Activated naive CD4-positive, alpha-beta T cell treated with anti-CD3 and anti-CD28 coated beads, Interleukin-2, amount 50 U/mL, for 72 hours (primary cell): Measurements from ENCODE around the gene SLC25A22. TPM values are rescaled to one million over a fixed set of nuclear protein-coding genes. Genes with fewer than 3 reads are reported as not detected.
A peak's percentile ranks its signal among the peaks of the same experiment; 100 is the strongest.

ENCODE experiments used
- ATAC-seq, 2 donors: fragments of 150-1000 bp; cut with Tn5 transposase; 2 replicates each; pipeline ENCODE4 v1.10.0; 2021; ENCODE audit warnings: mild to moderate bottlenecking in 2 of 2, moderate library complexity in 2 of 2
- DNase-seq, 2 donors: peaks; one replicate each; pipeline ENCODE4 v3.0.0; 2021 to 2022; ENCODE audit warnings: low spot score in 2 of 2
- H3K27ac Mint-ChIP-seq, 2 donors: one replicate each; pipeline ENCODE4 v1.8.0; 2022; ENCODE audit warnings: mild to moderate bottlenecking in 2 of 2, mixed read lengths in 2 of 2
- H3K36me3 Mint-ChIP-seq, 2 donors: one replicate each; pipeline ENCODE4 v1.8.0; 2022; ENCODE audit warnings: mixed read lengths in 2 of 2
- H3K9me3 Mint-ChIP-seq, 2 donors: one replicate each; pipeline ENCODE4 v1.8.0; 2022; ENCODE audit warnings: mixed read lengths in 2 of 2
- total RNA-seq, 2 donors: library from RNA; stranded (reverse); gene quantifications; one replicate each; pipeline ENCODE4 v1.2.3, GENCODE V29; 2022

Gene SLC25A22
- total RNA-seq, 2 donors from 2014 or later = 22.6 to 34.6 TPM

- Mint-ChIP-seq H3K9me3 (no peaks in the 10 kb centered on the region), H3K27ac (no peak overlapping the region), H3K36me3 (peaks cover 5 to 7% of the 10 kb centered on the region in 2 donors)
- ATAC-seq (peak; percentile 4 to 49), DNase-seq (no peak)
Measured at GRCh38 chr11:827146-827896, 29.2 kb upstream of the SLC25A22 start.

- no peak overlapping the region for H3K27ac Mint-ChIP-seq
- DNase-seq (no peak), ATAC-seq (peak; percentile 1 to 17)
- peaks cover 5 to 7% of the 10 kb centered on the region in 2 donors for H3K36me3 Mint-ChIP-seq
- no peaks in the 10 kb centered on the region for H3K9me3 Mint-ChIP-seq
Measured at GRCh38 chr11:826836-827145, 28.7 kb upstream of the SLC25A22 start.

- Mint-ChIP-seq H3K36me3 (peaks cover 5 to 7% of the 10 kb centered on the region in 2 donors), H3K9me3 (no peaks in the 10 kb centered on the region), H3K27ac (no peak overlapping the region)
- no peak for ATAC-seq
- DNase-seq = no peak
Measured at GRCh38 chr11:826227-826621, 28.1 kb upstream of the SLC25A22 start.

- H3K36me3 Mint-ChIP-seq = peaks cover 5 to 7% of the 10 kb centered on the region in 2 donors
- DNase-seq (no peak), ATAC-seq (no peak)
- H3K27ac Mint-ChIP-seq = no peak overlapping the region
- no peaks in the 10 kb centered on the region for H3K9me3 Mint-ChIP-seq
Measured at GRCh38 chr11:825366-826226, 27.5 kb upstream of the SLC25A22 start.

- ATAC-seq = no peak
Measured at GRCh38 chr11:824942-825341, 26.9 kb upstream of the SLC25A22 start.

GRCh38 chr11:824292-824880, 26.3 kb upstream of the SLC25A22 start:
- ATAC-seq (no peak), DNase-seq (no peak)
- no peak overlapping the region for H3K27ac Mint-ChIP-seq
- peaks cover 5 to 7% of the 10 kb centered on the region in 2 donors for H3K36me3 Mint-ChIP-seq
- H3K9me3 Mint-ChIP-seq = no peaks in the 10 kb centered on the region

More at GRCh38 chr11:824942-825341, 26.9 kb upstream of the SLC25A22 start:
- DNase-seq = no peak
- H3K36me3 Mint-ChIP-seq = peaks cover 5 to 7% of the 10 kb centered on the region in 2 donors
- H3K27ac Mint-ChIP-seq = no peak overlapping the region
- H3K9me3 Mint-ChIP-seq = no peaks in the 10 kb centered on the region

GRCh38 chr11:823441-824291, 25.6 kb upstream of the SLC25A22 start:
- Mint-ChIP-seq H3K27ac (no peak overlapping the region), H3K9me3 (no peaks in the 10 kb centered on the region), H3K36me3 (peaks cover 5 to 7% of the 10 kb centered on the region in 2 donors)
- ATAC-seq (no peak), DNase-seq (no peak)

GRCh38 chr11:821512-822371, 23.7 kb upstream of the SLC25A22 start:
- DNase-seq (no peak), ATAC-seq (no peak)
- Mint-ChIP-seq H3K36me3 (peaks cover 5 to 7% of the 10 kb centered on the region in 2 donors), H3K9me3 (no peaks in the 10 kb centered on the region), H3K27ac (no peak overlapping the region)

- DNase-seq (no peak), ATAC-seq (peak in 1 of 2 donors; percentile 13)
- no peaks in the 10 kb centered on the region for H3K9me3 Mint-ChIP-seq
- no peak overlapping the region for H3K27ac Mint-ChIP-seq
- peaks cover 5 to 7% of the 10 kb centered on the region in 2 donors for H3K36me3 Mint-ChIP-seq
Measured at GRCh38 chr11:820655-821511, 22.8 kb upstream of the SLC25A22 start.

GRCh38 chr11:819943-820649, 22.0 kb upstream of the SLC25A22 start:
- Mint-ChIP-seq H3K9me3 (no peaks in the 10 kb centered on the region), H3K27ac (peak overlapping the region; percentile 63 to 72), H3K36me3 (peaks cover 2% of the 10 kb centered on the region in 2 donors)
- peak; percentile 82 to 95 for DNase-seq
- peak; percentile 60 to 77 for ATAC-seq

- Mint-ChIP-seq H3K36me3 (no peaks in the 10 kb centered on the region), H3K9me3 (no peaks in the 10 kb centered on the region), H3K27ac (peak overlapping the region; percentile 44 to 63)
- DNase-seq = peak; percentile 92 to 95
- ATAC-seq = peak; percentile 77 to 82
Measured at GRCh38 chr11:819129-819931, 21.2 kb upstream of the SLC25A22 start.

GRCh38 chr11:818396-819128, 20.5 kb upstream of the SLC25A22 start, which contains the start of gene PNPLA2:
Gene PNPLA2, plus strand, starts transcription at chr11:818914. Its CDS starts 805 bp downstream, at chr11:819719.
- H3K27ac Mint-ChIP-seq = peak within 1 kb of the TSS; percentile 63 to 85

GRCh38 chr11:816433-816779, 18.3 kb upstream of the SLC25A22 start:
- no peaks in the 10 kb centered on the region for H3K9me3 Mint-ChIP-seq
- peaks cover 12 to 16% of the 10 kb centered on the region in 2 donors for H3K36me3 Mint-ChIP-seq
- H3K27ac Mint-ChIP-seq = peak overlapping the region in 1 of 2 donors; percentile 82
- ATAC-seq (no peak), DNase-seq (no peak)

More at GRCh38 chr11:818396-819128, 20.5 kb upstream of the SLC25A22 start, which contains the start of gene PNPLA2:
- Mint-ChIP-seq H3K36me3 (no peaks in the 10 kb centered on the region), H3K9me3 (no peaks in the 10 kb centered on the region)
- no peak for ATAC-seq
- DNase-seq = no peak
